ENCODE measurements around the gene GPR158.

Gene GPR158

DNA sequence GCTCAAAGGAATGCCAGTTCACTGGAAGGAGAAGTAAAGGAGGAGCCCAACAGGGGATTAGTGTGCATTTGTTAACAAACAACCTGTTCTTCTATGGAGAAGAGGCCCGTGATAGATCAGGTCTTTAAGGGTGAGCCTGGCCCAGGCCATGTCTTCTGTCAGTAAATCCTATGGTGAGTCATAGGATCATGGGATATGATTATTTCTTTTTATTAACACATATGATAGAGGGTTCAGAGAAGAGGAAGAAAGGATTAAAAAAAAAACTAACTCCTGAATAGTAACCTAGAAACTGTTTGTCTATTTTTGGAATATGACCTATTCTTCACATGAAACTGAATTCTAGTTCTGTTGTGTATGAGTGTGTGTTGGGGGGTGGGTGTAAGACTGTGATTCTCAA lies 70.4 kb downstream of the GPR158 start:
- no peaks in the 10 kb centered on the region for H3K4me1 ChIP-seq (ENCODE audit: insufficient read depth, low read length, poor library complexity, severe bottlenecking)
- H3K9ac ChIP-seq (ENCODE audit: low read depth, low read length, poor library complexity, severe bottlenecking), result no peak overlapping the region
- no peaks in the 10 kb centered on the region for H3K9me2 ChIP-seq (replicated peaks; ENCODE audit: low read depth, low read length)
- H3K4me3 ChIP-seq (ENCODE audit: low read length, poor library complexity, severe bottlenecking), result no peak overlapping the region
- H3K79me2 ChIP-seq (ENCODE audit: insufficient read depth, low read length), result no peaks in the 10 kb centered on the region
- H3K4me2 ChIP-seq (ENCODE audit: low read depth, low read length, poor library complexity, severe bottlenecking), result no peak overlapping the region
- no peaks in the 10 kb centered on the region for H3K36me3 ChIP-seq (ENCODE audit: insufficient read depth, low read length)
- TF ChIP-seq EZH2phosphoT487 (IDR thresholded peaks at IDR 0.05; ENCODE audit: borderline replicate concordance), result no peak
- TF ChIP-seq, protein P1, sequence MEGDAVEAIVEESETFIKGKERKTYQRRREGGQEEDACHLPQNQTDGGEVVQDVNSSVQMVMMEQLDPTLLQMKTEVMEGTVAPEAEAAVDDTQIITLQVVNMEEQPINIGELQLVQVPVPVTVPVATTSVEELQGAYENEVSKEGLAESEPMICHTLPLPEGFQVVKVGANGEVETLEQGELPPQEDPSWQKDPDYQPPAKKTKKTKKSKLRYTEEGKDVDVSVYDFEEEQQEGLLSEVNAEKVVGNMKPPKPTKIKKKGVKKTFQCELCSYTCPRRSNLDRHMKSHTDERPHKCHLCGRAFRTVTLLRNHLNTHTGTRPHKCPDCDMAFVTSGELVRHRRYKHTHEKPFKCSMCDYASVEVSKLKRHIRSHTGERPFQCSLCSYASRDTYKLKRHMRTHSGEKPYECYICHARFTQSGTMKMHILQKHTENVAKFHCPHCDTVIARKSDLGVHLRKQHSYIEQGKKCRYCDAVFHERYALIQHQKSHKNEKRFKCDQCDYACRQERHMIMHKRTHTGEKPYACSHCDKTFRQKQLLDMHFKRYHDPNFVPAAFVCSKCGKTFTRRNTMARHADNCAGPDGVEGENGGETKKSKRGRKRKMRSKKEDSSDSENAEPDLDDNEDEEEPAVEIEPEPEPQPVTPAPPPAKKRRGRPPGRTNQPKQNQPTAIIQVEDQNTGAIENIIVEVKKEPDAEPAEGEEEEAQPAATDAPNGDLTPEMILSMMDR (conservative IDR thresholded peaks at IDR 0.05; ENCODE audit: low read length), result no peak
- no peaks in the 10 kb centered on the region for H3K27me3 ChIP-seq (ENCODE audit: insufficient read depth, low read length, poor library complexity, severe bottlenecking)
- no peaks in the 10 kb centered on the region for H3F3A ChIP-seq (ENCODE audit: low read depth)
- H2AFZ ChIP-seq (ENCODE audit: low read length), result no peak overlapping the region
- H3K9me3 ChIP-seq (ENCODE audit: insufficient read depth, low read depth, low read length), result no peaks in the 10 kb centered on the region
- H4K20me1 ChIP-seq (ENCODE audit: insufficient read depth, low read length, poor library complexity, severe bottlenecking), result no peaks in the 10 kb centered on the region

DNA sequence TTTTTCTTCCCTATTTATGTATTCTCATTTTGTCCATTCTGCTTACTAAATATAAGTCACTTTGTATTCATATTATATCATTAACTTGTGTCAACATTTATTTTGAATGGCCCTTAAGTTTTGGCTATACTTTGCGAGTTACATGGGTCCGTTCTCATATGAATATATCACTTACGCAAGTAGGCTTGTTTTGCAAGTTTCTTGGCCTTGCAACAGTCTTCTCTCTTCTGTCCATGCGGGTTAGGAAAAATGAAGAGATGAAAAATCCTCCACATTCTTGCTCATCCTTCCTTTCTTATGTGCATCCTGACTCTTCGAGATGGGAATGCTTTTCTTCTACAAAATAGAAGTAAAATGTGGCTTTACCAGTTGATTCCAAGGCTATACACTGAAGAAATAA lies 82.8 kb downstream of the GPR158 start:
- Histone ChIP-seq H3K4me1 (ENCODE audit: insufficient read depth, low read length, poor library complexity, severe bottlenecking) (no peaks in the 10 kb centered on the region), H3K79me2 (ENCODE audit: insufficient read depth, low read length) (no peaks in the 10 kb centered on the region), H3K9me3 (ENCODE audit: insufficient read depth, low read depth, low read length) (no peaks in the 10 kb centered on the region), H2AFZ (ENCODE audit: low read length) (no peak overlapping the region), H3K4me3 (ENCODE audit: low read length, poor library complexity, severe bottlenecking) (no peak overlapping the region), H3K4me2 (ENCODE audit: low read depth, low read length, poor library complexity, severe bottlenecking) (no peak overlapping the region), H3F3A (ENCODE audit: low read depth) (no peaks in the 10 kb centered on the region), H3K9ac (ENCODE audit: low read depth, low read length, poor library complexity, severe bottlenecking) (no peak overlapping the region), H3K9me2 (replicated peaks; ENCODE audit: low read depth, low read length) (no peaks in the 10 kb centered on the region), H3K36me3 (ENCODE audit: insufficient read depth, low read length) (no peaks in the 10 kb centered on the region), H4K20me1 (ENCODE audit: insufficient read depth, low read length, poor library complexity, severe bottlenecking) (no peaks in the 10 kb centered on the region), H3K27me3 (ENCODE audit: insufficient read depth, low read length, poor library complexity, severe bottlenecking) (no peaks in the 10 kb centered on the region)
- TF ChIP-seq, protein P1 (conservative IDR thresholded peaks at IDR 0.05; ENCODE audit: low read length), result no peak
- no peak for TF ChIP-seq EZH2phosphoT487 (IDR thresholded peaks at IDR 0.05; ENCODE audit: borderline replicate concordance)

DNA sequence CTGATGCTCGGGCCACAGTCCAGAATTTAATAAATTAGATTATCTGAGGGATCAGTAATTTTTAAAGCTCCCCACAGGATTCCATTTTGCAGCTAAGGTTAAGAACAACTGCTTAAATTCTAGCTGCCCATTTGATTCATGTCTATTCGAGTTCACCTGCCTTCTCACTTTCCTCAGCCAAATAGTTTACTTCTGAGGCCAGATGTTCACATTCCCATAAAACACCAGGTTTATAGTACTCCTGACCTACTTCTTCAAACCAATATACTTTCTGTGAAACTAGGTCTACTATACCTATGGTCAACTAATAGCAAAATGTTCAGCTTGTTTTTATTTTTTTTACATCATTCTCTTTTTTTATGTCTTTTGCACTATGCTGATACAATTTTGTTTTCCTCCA lies 86.3 kb downstream of the GPR158 start:
- Histone ChIP-seq H3K4me2 (ENCODE audit: low read depth, low read length, poor library complexity, severe bottlenecking) (no peak overlapping the region), H3K36me3 (ENCODE audit: insufficient read depth, low read length) (no peaks in the 10 kb centered on the region), H4K20me1 (ENCODE audit: insufficient read depth, low read length, poor library complexity, severe bottlenecking) (no peaks in the 10 kb centered on the region), H3F3A (ENCODE audit: low read depth) (no peaks in the 10 kb centered on the region), H3K4me1 (ENCODE audit: insufficient read depth, low read length, poor library complexity, severe bottlenecking) (no peaks in the 10 kb centered on the region), H3K79me2 (ENCODE audit: insufficient read depth, low read length) (no peaks in the 10 kb centered on the region), H3K27me3 (ENCODE audit: insufficient read depth, low read length, poor library complexity, severe bottlenecking) (no peaks in the 10 kb centered on the region), H2AFZ (ENCODE audit: low read length) (no peak overlapping the region), H3K9ac (ENCODE audit: low read depth, low read length, poor library complexity, severe bottlenecking) (no peak overlapping the region), H3K9me3 (ENCODE audit: insufficient read depth, low read depth, low read length) (no peaks in the 10 kb centered on the region), H3K4me3 (ENCODE audit: low read length, poor library complexity, severe bottlenecking) (no peak overlapping the region), H3K9me2 (replicated peaks; ENCODE audit: low read depth, low read length) (no peaks in the 10 kb centered on the region)
- TF ChIP-seq, protein P1 (conservative IDR thresholded peaks at IDR 0.05; ENCODE audit: low read length), result no peak
- no peak for TF ChIP-seq EZH2phosphoT487 (IDR thresholded peaks at IDR 0.05; ENCODE audit: borderline replicate concordance)
